Glomerular endothelial cell (primary cell): ENCODE measurements around the gene DNASE2. TPM values are rescaled to one million over a fixed set of nuclear protein-coding genes. Genes with fewer than 3 reads are reported as not detected.
A peak's percentile ranks its signal among the peaks of the same experiment; 100 is the strongest.

Experiments
- DNase-seq: peaks from one replicate; pipeline ENCODE4 v3.0.0-alpha.2; 2011; ENCODE audit warnings: low read depth, low spot score; ENCODE audit errors: extremely low read depth
- total RNA-seq: library from RNA; depleted of rRNA; stranded (reverse); fragments of >200 nt; gene quantifications from 2 replicates; pipeline ENCODE4 v1.2.3, GENCODE V29; 2015

Gene DNASE2
- total RNA-seq, 1 donor from 2014 or later = 40.1 TPM

GRCh38 chr19:12886969-12887747 lies 5.9 kb upstream of the DNASE2 start, which contains the start of gene KLF1:
Gene KLF1 (minus strand): TSS chr19:12887201. CDS start chr19:12887140, 61 bp downstream.
- no peak for DNase-seq

GRCh38 chr19:12886651-12886968 lies 5.4 kb upstream of the DNASE2 start:
- no peak for DNase-seq

- DNase-seq = no peak
Observed at GRCh38 chr19:12885749-12886650, 4.8 kb upstream of the DNASE2 start.

- DNase-seq = no peak
Observed at GRCh38 chr19:12884926-12885748, 3.9 kb upstream of the DNASE2 start.

GRCh38 chr19:12884627-12884925 lies 3.3 kb upstream of the DNASE2 start:
- DNase-seq = no peak

GRCh38 chr19:12884202-12884601 lies 3.0 kb upstream of the DNASE2 start:
- no peak for DNase-seq

- no peak for DNase-seq
Observed at GRCh38 chr19:12882589-12882988, 1.3 kb upstream of the DNASE2 start.

- no peak for DNase-seq
Observed at GRCh38 chr19:12880551-12881171, 588 bp downstream of the DNASE2 start.

- no peak for DNase-seq
Observed at GRCh38 chr19:12875086-12875485, 6.2 kb downstream of the DNASE2 start.

- no peak for DNase-seq
Observed at GRCh38 chr19:12873891-12874745, 7.1 kb downstream of the DNASE2 start.

- DNase-seq = peak; percentile 25
Observed at GRCh38 chr19:12872941-12873890, 8.0 kb downstream of the DNASE2 start.

GRCh38 chr19:12872255-12872654 lies 9.0 kb downstream of the DNASE2 start:
- DNase-seq = no peak

- no peak for DNase-seq
Observed at GRCh38 chr19:12871681-12872080, 9.6 kb downstream of the DNASE2 start.

- DNase-seq = no peak
Observed at GRCh38 chr19:12868540-12869112, 12.6 kb downstream of the DNASE2 start.

GRCh38 chr19:12867120-12868099 lies 13.8 kb downstream of the DNASE2 start:
- no peak for DNase-seq

GRCh38 chr19:12866416-12867119 lies 14.7 kb downstream of the DNASE2 start:
- no peak for DNase-seq
